ENCODE results near the gene SERINC3.
"Not testable (repeated sequence)": the region's sequence is repeated elsewhere in the genome, so short reads cannot be mapped to it uniquely, and the experiment has no call there.

SERINC3 gene

DNA sequence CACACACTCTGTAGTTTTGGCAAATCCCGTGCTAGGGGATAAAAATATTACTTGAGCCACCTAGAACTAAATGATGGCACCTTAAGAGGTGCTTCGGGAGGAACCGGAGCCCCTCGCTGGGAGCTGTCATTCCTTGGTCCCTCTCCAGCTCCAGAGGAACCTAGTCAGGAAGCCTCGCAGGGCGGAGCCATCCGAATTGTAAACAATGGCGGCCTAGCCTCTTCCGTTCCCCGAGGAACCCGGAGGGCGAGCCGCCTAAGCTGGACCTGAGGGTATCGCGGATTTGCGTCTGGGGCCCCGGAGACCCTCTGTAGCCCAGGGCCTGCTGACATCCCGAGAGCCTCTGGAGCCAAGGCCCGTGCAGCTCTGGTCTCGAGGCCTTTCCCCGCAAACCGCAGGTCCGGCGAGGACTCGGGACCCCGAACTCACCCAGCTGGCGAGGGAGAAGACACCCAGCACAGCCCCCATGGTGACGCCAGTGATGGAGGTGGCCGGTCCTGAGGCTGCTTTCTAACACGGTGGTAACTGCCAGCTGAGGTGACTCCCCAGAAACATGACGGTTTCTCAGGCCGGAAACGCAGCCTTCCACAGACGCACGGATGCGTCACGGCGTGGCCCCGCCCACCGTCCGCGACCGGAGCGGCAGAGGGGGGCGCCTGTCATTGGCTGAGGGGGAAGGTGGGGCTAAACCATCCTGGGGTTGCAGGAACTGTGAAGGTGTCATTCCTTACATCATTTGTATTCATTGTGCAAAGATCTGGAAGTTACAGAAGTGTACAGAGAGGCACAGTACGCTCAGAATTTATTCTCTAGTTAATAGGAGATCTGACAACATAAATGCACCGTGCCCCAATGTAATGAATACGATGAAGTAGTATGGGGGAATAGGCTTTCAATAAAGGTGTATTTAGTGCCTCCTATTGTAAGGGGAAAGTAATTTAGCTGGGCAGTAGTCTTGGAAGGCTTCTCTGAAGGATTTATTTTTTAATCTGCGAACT lies at the start of gene SERINC3:
SERINC3 (minus strand) TSS at position 587 of the 998 bp plus-strand sequence; CDS start at position 468, 119 bp downstream.
- DNase-seq (ENCODE audit: low read depth in 1 of 2, low spot score in 1 of 2), result peak; percentile 95 to 96

- DNase-seq (ENCODE audit: low read depth in 1 of 2, low spot score in 1 of 2), result no peak
These were observed 49.6 kb upstream of the SERINC3 start for GRCh38 chr20:44571362-44571988.

- no peak for DNase-seq (ENCODE audit: low read depth in 1 of 2, low spot score in 1 of 2)
These were observed 48.5 kb upstream of the SERINC3 start for GRCh38 chr20:44570367-44570766.

DNA sequence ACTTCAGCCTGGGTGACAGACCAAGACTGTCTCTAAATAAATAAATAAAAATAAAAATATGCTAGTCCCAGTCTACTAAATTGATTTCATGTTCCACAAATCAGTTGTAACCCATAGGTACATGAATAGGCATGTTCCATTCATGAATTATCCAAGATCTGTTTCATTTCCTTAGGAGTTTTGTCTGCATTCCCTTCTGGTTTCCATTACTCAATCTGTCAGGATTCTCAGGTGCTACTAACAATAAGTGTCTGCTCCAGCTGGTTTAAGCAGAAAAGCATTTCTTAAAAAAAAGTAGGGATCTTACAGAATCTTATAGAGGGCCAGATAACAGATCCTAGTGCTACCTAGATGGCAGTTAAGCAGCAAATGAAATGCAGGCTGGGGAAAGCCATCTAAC lies 44.9 kb upstream of the SERINC3 start:
- DNase-seq (ENCODE audit: low read depth in 1 of 2, low spot score in 1 of 2), result no peak

- no peak for DNase-seq (ENCODE audit: low read depth in 1 of 2, low spot score in 1 of 2)
These were observed 44.1 kb upstream of the SERINC3 start for GRCh38 chr20:44566018-44566417.

DNA sequence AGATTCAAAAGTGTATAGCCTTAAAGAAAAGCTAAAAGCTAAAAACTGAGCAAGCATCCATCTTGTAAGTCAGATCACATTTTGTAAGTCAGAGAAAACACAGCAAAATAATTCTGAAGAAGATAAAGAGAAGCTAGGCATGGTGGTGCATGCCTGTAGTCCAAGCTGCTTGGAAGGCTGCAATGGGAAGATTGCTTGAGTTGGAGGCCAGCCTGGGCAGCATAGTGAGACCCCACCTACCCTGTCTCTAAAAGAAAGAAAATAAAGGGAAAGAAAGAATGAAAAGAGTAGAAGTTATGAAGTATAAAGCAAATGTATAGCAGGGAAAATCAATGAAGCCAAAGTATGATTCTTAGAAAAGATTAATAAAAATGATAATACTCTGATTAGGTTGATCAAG lies 40.0 kb upstream of the SERINC3 start:
- no peak for DNase-seq (ENCODE audit: low read depth in 1 of 2, low spot score in 1 of 2)

DNA sequence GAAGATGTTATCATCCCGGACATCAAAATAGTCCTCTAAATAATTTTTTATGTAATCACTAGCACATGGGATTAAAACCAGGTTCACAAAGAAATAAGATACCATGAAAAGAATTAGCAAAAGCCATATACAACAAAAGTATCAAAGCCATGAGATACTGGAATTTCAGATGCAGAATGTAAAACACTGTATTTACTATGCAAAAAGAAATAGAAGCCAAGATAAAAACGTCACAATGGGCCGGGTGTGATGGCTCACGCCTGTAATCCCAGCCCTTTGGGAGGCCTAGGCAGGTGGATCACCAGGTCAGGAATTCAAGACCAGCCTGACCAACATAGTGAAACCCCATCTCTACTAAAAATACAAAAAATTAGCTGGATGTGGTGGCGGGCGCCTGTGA lies 38.9 kb upstream of the SERINC3 start:
- DNase-seq (ENCODE audit: low read depth in 1 of 2, low spot score in 1 of 2), result not testable (repeated sequence)

DNA sequence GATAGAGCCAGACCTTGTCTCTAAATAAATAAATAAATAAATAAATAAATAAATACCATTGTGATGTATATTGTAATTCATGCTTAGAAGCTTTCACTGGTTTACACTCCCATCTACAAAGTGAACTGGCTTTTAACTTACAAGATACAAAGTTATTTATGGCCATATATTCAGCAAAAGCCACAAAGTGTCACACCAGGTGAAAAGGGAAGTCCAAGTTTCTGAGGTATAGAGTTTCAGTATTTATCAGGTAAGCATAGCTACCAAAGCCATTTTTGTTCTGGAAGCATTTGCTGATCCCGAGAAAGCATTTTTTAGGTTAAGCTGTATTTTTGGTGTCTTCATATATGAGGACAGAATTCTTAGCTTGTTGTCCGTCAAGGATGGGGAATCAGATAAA lies 38.4 kb upstream of the SERINC3 start:
- DNase-seq (ENCODE audit: low read depth in 1 of 2, low spot score in 1 of 2), result no peak

DNA sequence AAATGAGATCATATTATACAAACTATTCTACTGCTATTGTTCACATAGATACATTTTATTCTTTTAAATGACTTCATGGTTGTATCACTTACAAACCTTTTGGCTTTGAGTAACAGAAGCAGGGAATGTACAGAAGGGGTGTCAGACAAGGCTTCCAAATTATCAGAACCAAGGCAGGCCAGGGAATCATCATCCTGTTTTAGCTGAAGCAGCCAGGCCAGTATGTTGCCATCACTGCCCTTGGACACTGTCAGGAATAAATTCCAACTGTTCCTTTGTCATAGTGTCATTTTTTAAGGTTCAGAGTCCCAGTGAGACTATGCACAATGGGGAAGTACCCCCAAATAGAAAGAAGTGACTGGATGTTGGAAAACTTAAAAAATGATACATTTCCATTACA lies 37.4 kb upstream of the SERINC3 start:
- DNase-seq (ENCODE audit: low read depth in 1 of 2, low spot score in 1 of 2), result no peak

GRCh38 chr20:44552950-44553908 lies 31.4 kb upstream of the SERINC3 start:
- no peak for DNase-seq (ENCODE audit: low read depth in 1 of 2, low spot score in 1 of 2)

GRCh38 chr20:44552568-44552949 lies 30.7 kb upstream of the SERINC3 start:
- no peak for DNase-seq (ENCODE audit: low read depth in 1 of 2, low spot score in 1 of 2)

GRCh38 chr20:44552050-44552449 lies 30.2 kb upstream of the SERINC3 start:
- no peak for DNase-seq (ENCODE audit: low read depth in 1 of 2, low spot score in 1 of 2)

DNA sequence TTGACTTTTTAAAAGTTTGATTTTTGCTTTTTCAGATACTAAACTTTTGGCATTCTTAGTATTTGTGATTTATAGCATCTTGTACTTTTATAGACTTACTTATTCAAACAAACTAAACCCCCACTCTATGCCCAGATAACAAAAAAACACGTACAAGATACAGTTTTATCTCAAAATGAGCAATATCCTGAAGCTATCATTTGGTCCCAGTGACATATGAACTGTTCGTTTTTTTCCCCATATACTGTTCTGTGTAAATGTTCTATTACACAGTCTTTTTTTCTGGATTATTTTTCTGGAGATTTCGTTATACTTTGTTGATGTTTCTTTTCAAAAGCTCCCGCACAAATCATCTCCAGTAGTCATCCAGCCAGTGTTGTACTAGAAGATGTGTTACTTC lies 27.3 kb upstream of the SERINC3 start:
- no peak for DNase-seq (ENCODE audit: low read depth in 1 of 2, low spot score in 1 of 2)

DNA sequence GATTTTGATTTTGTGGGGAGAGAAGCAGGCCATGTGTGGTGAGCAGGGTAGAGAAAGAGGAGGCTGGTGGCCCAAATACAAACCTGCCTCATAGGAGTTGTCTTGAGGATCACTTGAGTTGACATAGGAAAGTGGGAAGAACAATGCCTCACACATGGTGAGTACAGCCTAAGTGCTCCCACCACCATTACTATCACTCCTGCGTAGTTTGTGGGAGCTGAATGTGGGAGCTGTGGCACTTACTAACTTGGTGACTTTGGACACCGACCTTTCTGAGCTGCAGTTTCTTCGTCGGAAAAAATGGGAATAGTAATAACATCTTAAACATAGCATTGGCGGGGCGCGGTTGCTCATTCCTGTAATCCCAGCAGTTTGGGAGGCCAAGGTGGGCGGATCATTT lies 25.5 kb upstream of the SERINC3 start:
- no peak for DNase-seq (ENCODE audit: low read depth in 1 of 2, low spot score in 1 of 2)

GRCh38 chr20:44544263-44544662 lies 22.4 kb upstream of the SERINC3 start:
- no peak for DNase-seq (ENCODE audit: low read depth in 1 of 2, low spot score in 1 of 2)

DNA sequence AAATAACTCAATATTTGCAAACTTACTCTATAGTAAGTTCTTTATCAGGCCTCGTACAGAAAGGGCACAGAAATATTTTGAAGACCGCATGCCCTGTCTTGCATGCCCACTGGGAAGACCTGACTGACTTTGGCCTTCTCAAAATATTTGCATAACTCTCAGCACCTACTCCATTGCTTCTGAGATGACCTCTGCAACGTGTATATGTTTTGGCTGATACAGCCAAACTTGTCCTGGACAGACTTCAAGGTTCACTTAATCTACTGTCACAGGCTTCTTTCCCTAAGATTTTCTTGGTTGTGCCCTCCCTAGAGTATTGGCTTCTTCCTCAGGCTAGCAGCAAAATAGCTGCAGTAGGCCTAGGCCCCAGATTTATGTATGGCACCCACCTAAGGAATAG lies 21.5 kb upstream of the SERINC3 start:
- no peak for DNase-seq (ENCODE audit: low read depth in 1 of 2, low spot score in 1 of 2)

DNA sequence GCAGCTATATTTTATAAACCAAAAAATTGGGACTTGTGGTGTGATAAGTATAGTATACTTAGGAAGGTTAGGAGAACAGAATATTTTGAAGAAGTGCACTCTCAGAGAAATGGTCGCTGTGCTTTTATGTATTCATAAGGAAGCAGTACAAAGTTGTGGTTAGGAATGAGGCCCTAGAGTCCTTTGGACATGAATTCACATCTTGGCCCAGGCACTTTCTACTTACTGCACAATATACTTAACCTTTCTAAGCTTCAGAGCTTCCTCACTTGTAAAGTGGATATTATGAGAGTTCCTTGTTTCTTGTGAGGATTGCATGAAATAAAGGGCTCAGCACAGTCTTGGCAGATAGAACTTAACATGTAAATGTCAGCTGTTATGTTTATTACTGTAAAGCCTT lies 21.0 kb upstream of the SERINC3 start:
- DNase-seq (ENCODE audit: low read depth in 1 of 2, low spot score in 1 of 2), result no peak

- no peak for DNase-seq (ENCODE audit: low read depth in 1 of 2, low spot score in 1 of 2)
These were observed 20.1 kb upstream of the SERINC3 start for GRCh38 chr20:44541992-44542391.

DNA sequence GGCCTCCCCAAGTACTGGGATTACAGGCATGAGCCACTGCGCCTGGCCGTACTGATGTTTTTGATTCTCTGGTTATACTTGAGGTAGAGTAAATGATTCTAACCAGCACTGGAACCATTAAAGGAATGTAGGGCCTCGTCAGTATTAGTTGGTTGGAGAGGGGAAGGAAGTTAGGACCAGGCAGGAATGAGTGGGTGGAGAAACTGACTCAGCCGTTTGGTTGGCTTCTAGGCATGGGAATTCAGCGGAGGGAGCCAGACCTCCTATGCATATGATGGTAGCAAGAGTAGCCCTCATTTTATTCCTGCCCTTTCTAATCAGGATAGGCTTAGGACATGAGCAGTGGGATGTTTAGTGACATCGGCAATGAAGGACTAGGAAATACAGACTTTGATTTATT lies 19.0 kb upstream of the SERINC3 start:
- DNase-seq (ENCODE audit: low read depth in 1 of 2, low spot score in 1 of 2), result no peak

GRCh38 chr20:44537993-44538392 lies 16.1 kb upstream of the SERINC3 start:
- DNase-seq (ENCODE audit: low read depth in 1 of 2, low spot score in 1 of 2), result no peak

DNA sequence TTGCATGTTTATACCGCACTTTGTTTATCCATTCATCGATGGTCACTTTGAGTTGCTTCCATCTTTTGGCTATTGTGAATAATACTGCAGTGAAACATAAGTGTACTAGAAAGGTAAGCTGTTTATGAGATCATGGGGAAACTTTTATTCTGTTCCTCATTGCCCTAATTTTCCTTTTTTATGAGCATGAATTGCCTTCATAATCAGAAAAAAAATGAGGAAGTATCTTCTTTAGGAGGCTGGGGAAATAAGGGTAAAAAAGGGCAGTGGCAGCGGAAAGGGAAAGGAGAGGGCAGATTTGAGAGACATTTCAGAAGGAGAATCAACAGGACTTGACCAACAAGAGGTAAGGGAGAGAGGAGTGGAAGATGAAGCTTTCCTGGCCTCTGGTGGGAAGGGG lies 14.3 kb upstream of the SERINC3 start:
- no peak for DNase-seq (ENCODE audit: low read depth in 1 of 2, low spot score in 1 of 2)
